SU-DHL-6 (cell line): ENCODE measurements around the gene NTF3.

Experiments used
- H2AFZ ChIP-seq: fragments of 200-600 bp; sonication (generic); 2 replicates; pipeline ENCODE4 v1.6.1; 2014; ENCODE audit warnings: low read depth, mild to moderate bottlenecking, moderate library complexity, mixed read lengths, antibody characterized with exemption, low read length; ENCODE audit not compliant: severe bottlenecking
- H3F3A ChIP-seq: fragments of 200-600 bp; shearing (Covaris generic); 2 replicates; pipeline ENCODE4 v1.6.0; 2016; ENCODE audit warnings: antibody characterized with exemption, mild to moderate bottlenecking; ENCODE audit not compliant: insufficient read depth
- H3K27ac ChIP-seq: fragments of 200-600 bp; sonication (generic); 2 replicates; pipeline ENCODE4 v1.5.1; 2016; ENCODE audit warnings: low read depth, mild to moderate bottlenecking, low read length, moderate library complexity, mixed read lengths
- H3K27me3 ChIP-seq: fragments of 200-600 bp; sonication (generic), shearing (Covaris generic); 2 replicates; pipeline ENCODE4 v1.6.0; 2014; ENCODE audit warnings: mild to moderate bottlenecking, low read length
- H3K36me3 ChIP-seq: fragments of 200-600 bp; sonication (generic); 2 replicates; pipeline ENCODE4 v1.6.1; 2014; ENCODE audit warnings: mild to moderate bottlenecking, low read length, mixed read lengths
- H3K4me2 ChIP-seq: fragments of 300-600, 200-600 bp; shearing (Covaris generic), sonication (generic); 2 replicates; pipeline ENCODE4 v1.6.0; 2014; ENCODE audit warnings: low read length, low read depth, mild to moderate bottlenecking; ENCODE audit not compliant: poor library complexity, severe bottlenecking
- H3K4me3 ChIP-seq: fragments of 200-600 bp; sonication (generic); 2 replicates; pipeline ENCODE4 v1.5.1; 2014; ENCODE audit warnings: antibody characterized with exemption, low read length, mild to moderate bottlenecking, mixed read lengths; ENCODE audit not compliant: insufficient read depth, poor library complexity, severe bottlenecking
- H3K79me2 ChIP-seq: fragments of 200-600 bp; sonication (generic); 2 replicates; pipeline ENCODE4 v1.6.1; 2014; ENCODE audit warnings: mild to moderate bottlenecking, low read length, moderate library complexity; ENCODE audit not compliant: insufficient read depth
- H3K9ac ChIP-seq: fragments of 200-600 bp; sonication (generic); 2 replicates; pipeline ENCODE4 v1.7.0; 2014; ENCODE audit warnings: mild to moderate bottlenecking, low read length
- H3K9me2 ChIP-seq: fragments of 200-600 bp; sonication (generic); replicated peaks from 2 replicates; pipeline ENCODE4 v1.6.1; 2014; ENCODE audit warnings: low read length; ENCODE audit not compliant: insufficient read depth
- H3K9me3 ChIP-seq: fragments of 200-600 bp; sonication (generic); 2 replicates; pipeline ENCODE4 v1.6.1; 2014; ENCODE audit warnings: low read length, mixed read lengths; ENCODE audit not compliant: insufficient read depth
- H4K20me1 ChIP-seq: fragments of 200-600 bp; sonication (generic); 2 replicates; pipeline ENCODE4 v1.6.1; 2014; ENCODE audit warnings: low read depth, mild to moderate bottlenecking, antibody characterized with exemption, low read length, moderate library complexity, mixed read lengths
- EZH2phosphoT487 ChIP-seq: fragments of 200-600 bp; sonication (generic), shearing (Covaris generic); conservative IDR thresholded peaks from 2 replicates; pipeline ENCODE4 v1.6.1; 2018; ENCODE audit warnings: mild to moderate bottlenecking, antibody characterized with exemption, low read length, moderate library complexity, mixed read lengths
- TF ChIP-seq, protein P1 (sequence below): fragments of 200-600 bp; sonication (generic); IDR thresholded peaks from one replicate; pipeline ENCODE4 v1.5.1; 2017; ENCODE audit warnings: antibody characterized with exemption, mild to moderate bottlenecking, low read length, moderate library complexity; ENCODE audit not compliant: insufficient read depth, poor library complexity, severe bottlenecking

The NTF3 gene

GRCh38 chr12:5521456-5522325 lies 89.8 kb downstream of the NTF3 start:
- Histone ChIP-seq H3K9me2 (no peaks in the 10 kb centered on the region), H3K27ac (no peak overlapping the region), H3K27me3 (no peaks in the 10 kb centered on the region), H4K20me1 (no peaks in the 10 kb centered on the region), H3K79me2 (no peaks in the 10 kb centered on the region), H3K36me3 (no peaks in the 10 kb centered on the region), H3F3A (no peaks in the 10 kb centered on the region), H3K9ac (no peak overlapping the region), H3K9me3 (no peaks in the 10 kb centered on the region), H3K4me3 (no peak overlapping the region), H2AFZ (no peak overlapping the region), H3K4me2 (no peak overlapping the region)
- no peak for TF ChIP-seq EZH2phosphoT487
- TF ChIP-seq, protein P1, sequence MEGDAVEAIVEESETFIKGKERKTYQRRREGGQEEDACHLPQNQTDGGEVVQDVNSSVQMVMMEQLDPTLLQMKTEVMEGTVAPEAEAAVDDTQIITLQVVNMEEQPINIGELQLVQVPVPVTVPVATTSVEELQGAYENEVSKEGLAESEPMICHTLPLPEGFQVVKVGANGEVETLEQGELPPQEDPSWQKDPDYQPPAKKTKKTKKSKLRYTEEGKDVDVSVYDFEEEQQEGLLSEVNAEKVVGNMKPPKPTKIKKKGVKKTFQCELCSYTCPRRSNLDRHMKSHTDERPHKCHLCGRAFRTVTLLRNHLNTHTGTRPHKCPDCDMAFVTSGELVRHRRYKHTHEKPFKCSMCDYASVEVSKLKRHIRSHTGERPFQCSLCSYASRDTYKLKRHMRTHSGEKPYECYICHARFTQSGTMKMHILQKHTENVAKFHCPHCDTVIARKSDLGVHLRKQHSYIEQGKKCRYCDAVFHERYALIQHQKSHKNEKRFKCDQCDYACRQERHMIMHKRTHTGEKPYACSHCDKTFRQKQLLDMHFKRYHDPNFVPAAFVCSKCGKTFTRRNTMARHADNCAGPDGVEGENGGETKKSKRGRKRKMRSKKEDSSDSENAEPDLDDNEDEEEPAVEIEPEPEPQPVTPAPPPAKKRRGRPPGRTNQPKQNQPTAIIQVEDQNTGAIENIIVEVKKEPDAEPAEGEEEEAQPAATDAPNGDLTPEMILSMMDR: no peak

DNA sequence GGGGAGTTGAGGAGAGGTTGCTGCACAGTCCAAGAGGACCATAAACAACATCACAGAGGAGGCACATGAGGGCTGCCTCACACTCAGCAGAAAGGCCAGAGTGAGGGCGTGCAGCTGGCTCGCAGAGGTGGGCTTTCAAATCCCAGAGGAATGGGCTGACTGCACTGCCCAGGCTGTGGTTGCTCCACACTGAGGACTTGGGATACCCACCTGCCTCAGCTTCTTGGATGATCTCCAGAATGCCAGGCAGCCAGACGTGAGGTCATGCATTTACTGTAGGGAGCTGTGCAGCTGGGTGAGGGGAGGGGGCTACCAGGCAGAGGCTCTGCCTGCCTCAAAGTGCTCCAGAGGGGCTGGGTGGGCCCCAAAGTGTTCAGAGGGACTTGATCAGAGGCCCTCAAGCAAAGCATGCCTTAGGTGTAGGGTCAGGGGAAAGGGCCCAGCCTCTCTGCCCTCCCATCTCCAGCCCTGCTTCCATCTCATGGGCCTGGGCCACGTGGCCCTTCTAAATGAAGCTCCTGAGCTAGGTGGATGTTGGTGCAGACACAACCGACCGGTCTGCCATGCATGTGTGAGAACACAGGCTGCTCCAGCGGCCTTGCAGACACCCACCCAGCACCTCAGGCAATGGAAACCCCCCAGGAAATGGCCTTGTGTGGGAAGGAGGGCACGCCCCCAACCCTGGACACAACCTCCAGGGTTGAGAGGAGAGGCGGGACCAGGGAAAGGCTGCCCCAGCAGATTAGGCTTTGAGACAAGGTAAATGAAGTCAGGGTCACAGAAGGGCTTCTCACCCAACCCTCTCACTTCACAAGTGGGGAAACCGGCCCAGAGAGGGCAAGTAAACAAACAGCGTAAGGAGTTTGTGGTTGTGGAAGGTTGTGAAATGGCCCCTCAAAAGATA lies 90.8 kb downstream of the NTF3 start:
- H3K9me3 ChIP-seq: no peaks in the 10 kb centered on the region
- H3K9ac ChIP-seq: no peak overlapping the region
- no peaks in the 10 kb centered on the region for H3K27me3 ChIP-seq
- no peak overlapping the region for H3K27ac ChIP-seq
- H4K20me1 ChIP-seq: no peaks in the 10 kb centered on the region
- no peak overlapping the region for H3K4me2 ChIP-seq
- H3K36me3 ChIP-seq: no peaks in the 10 kb centered on the region
- no peaks in the 10 kb centered on the region for H3K79me2 ChIP-seq
- no peaks in the 10 kb centered on the region for H3F3A ChIP-seq
- no peak overlapping the region for H2AFZ ChIP-seq
- TF ChIP-seq EZH2phosphoT487: no peak
- TF ChIP-seq, protein P1: no peak
- H3K9me2 ChIP-seq: no peaks in the 10 kb centered on the region
- no peak overlapping the region for H3K4me3 ChIP-seq

DNA sequence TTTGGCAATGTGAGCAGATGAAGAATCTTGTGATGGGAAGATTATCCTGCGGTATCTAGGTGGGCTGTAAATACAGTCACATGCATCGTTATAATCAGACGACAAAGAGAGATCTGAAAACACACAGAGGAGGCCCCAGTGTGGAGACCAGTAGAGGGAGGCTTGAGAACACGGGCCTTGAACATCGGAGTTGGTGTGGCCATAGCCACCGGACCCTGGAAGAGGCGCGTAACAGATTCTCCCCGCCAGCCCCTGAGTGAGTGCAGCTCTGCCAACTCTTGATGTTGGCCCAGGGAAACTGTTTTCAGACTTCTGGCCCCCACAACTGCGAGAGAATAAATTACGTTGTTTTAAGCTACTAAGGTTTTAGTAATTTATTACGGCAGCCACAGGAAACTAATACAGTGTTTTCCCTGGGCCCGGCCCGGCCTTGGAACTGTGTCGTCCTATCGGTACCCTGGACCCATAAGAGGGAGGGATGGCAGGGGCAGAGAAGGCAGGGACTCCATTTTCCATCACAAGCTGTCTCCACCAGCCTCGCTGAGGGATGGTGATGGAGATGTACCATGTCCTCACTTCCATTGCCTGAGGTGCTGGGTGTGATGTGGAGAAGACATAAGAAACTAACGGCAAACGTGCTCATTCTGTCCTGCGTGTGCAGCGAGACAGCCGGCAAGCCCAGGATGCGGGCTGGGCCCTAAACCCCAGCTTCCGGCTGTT lies 91.6 kb downstream of the NTF3 start:
- Histone ChIP-seq H3K36me3 (no peaks in the 10 kb centered on the region), H3K79me2 (no peaks in the 10 kb centered on the region), H3F3A (no peaks in the 10 kb centered on the region), H3K9me2 (no peaks in the 10 kb centered on the region), H3K9me3 (no peaks in the 10 kb centered on the region), H3K27ac (no peak overlapping the region), H3K4me3 (no peak overlapping the region), H4K20me1 (no peaks in the 10 kb centered on the region), H3K27me3 (no peaks in the 10 kb centered on the region), H3K4me2 (no peak overlapping the region), H3K9ac (no peak overlapping the region), H2AFZ (no peak overlapping the region)
- TF ChIP-seq, protein P1: no peak
- no peak for TF ChIP-seq EZH2phosphoT487
